DND-41 (cell line): ENCODE measurements around the gene TMEM45A.
"Not testable (repeated sequence)": the region's sequence is repeated elsewhere in the genome, so short reads cannot be mapped to it uniquely, and the experiment has no call there.

Experiments
- ATAC-seq: fragments of 200-7000 bp; cut with Tn5 transposase; 3 replicates; pipeline ENCODE4 v1.9.1; 2021; ENCODE audit warnings: low read depth; ENCODE audit not compliant: insufficient read depth
- DNase-seq: peaks from one replicate; pipeline ENCODE4 v3.0.0-alpha.2; 2020
- H2AFZ ChIP-seq: 2 replicates; pipeline ENCODE4 v1.6.0; 2012; ENCODE audit warnings: low read depth, low read length
- H3K27ac ChIP-seq: 2 replicates; pipeline ENCODE4 v1.5.1; 2012; ENCODE audit warnings: low read length, inconsistent platforms
- H3K27me3 ChIP-seq: fragments of 200-600 bp; sonication (generic); 2 replicates; pipeline ENCODE4 v1.6.0; 2012; ENCODE audit warnings: low read length, mild to moderate bottlenecking, inconsistent platforms; ENCODE audit not compliant: insufficient read depth, poor library complexity
- H3K36me3 ChIP-seq: 2 replicates; pipeline ENCODE4 v1.5.1; 2012; ENCODE audit warnings: low read length, inconsistent platforms; ENCODE audit not compliant: insufficient read depth
- H3K4me1 ChIP-seq: 2 replicates; pipeline ENCODE4 v1.5.1; 2012; ENCODE audit warnings: mild to moderate bottlenecking, low read length; ENCODE audit not compliant: insufficient read depth
- H3K4me2 ChIP-seq: 2 replicates; pipeline ENCODE4 v1.6.0; 2012; ENCODE audit warnings: mild to moderate bottlenecking, moderate library complexity, low read length, inconsistent platforms; ENCODE audit not compliant: insufficient read depth
- H3K4me3 ChIP-seq, 2 experiments: fragments of 200-600 bp in 1 of 2; shearing (Covaris generic) in 1 of 2; 2 replicates each; pipeline ENCODE4 v1.5.1; 2012 to 2016; ENCODE audit warnings: inconsistent platforms in 2 of 2, low read length in 2 of 2, mild to moderate bottlenecking in 2 of 2, low read depth in 1 of 2, moderate library complexity in 1 of 2
- H3K79me2 ChIP-seq: 2 replicates; pipeline ENCODE4 v1.6.0; 2012; ENCODE audit warnings: low read length, inconsistent platforms; ENCODE audit not compliant: insufficient read depth
- H3K9ac ChIP-seq: 2 replicates; pipeline ENCODE4 v1.6.0; 2012; ENCODE audit warnings: low read depth, mild to moderate bottlenecking, inconsistent platforms, low read length, moderate library complexity
- H3K9me3 ChIP-seq: 2 replicates; pipeline ENCODE4 v1.5.1; 2012; ENCODE audit warnings: low read length, moderate library complexity, mild to moderate bottlenecking, inconsistent platforms; ENCODE audit not compliant: insufficient read depth, severe bottlenecking
- H4K20me1 ChIP-seq: 2 replicates; pipeline ENCODE4 v1.6.0; 2012; ENCODE audit warnings: low read length; ENCODE audit not compliant: insufficient read depth
- CTCF ChIP-seq: IDR thresholded peaks from 2 replicates; pipeline ENCODE4 v1.5.1; 2012; ENCODE audit warnings: borderline replicate concordance, low read length, moderate library complexity, mild to moderate bottlenecking; ENCODE audit not compliant: poor library complexity, severe bottlenecking; ENCODE audit errors: extremely low read depth
- EZH2 ChIP-seq: IDR thresholded peaks from 3 replicates; pipeline ENCODE4 v1.6.1; 2012; ENCODE audit warnings: borderline replicate concordance, low read depth, mild to moderate bottlenecking, moderate library complexity, low read length, inconsistent platforms; ENCODE audit not compliant: severe bottlenecking

Gene TMEM45A

DNA sequence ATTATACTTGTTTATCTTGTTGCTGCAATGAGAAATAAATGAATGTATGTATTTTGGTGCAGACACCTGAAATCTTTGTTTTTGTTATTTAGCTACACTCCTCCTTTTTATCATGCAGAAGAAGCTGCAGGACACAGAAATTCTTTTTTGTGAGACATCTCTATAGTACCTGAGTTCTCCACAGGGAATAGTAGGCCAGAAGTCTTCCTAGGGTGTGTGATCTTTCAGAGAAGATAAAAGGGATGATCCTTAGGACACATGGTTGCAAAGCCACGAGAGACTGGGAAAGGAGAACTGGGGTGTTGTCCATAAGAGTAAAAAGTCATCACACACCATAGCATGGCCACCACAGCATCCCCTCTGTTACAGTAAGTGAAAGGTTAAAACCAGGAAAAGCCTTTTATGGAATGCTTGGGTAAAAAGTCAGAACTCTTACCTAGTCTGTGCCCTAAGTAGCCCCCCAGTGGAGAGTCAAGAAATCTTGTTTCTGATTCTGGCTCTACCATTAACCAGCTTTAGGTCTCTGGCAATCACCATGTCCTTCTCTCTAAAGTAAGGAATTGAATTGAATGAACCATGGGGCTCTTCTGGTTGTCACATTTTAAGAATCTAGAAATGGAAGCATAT, 85.1 kb downstream of the TMEM45A start:
- no peaks in the 10 kb centered on the region for H3K9me3 ChIP-seq
- no peaks in the 10 kb centered on the region for H3K36me3 ChIP-seq
- no peak overlapping the region for H3K27ac ChIP-seq
- ATAC-seq (no peak), DNase-seq (no peak)
- H3K4me1 ChIP-seq: no peaks in the 10 kb centered on the region
- H4K20me1 ChIP-seq: no peaks in the 10 kb centered on the region
- H3K9ac ChIP-seq: no peak overlapping the region
- H3K4me3 ChIP-seq: no peak overlapping the region
- H3K79me2 ChIP-seq: no peaks in the 10 kb centered on the region
- no peak for TF ChIP-seq EZH2
- no peak for TF ChIP-seq CTCF
- H3K27me3 ChIP-seq: no peaks in the 10 kb centered on the region
- H2AFZ ChIP-seq: no peak overlapping the region
- no peak overlapping the region for H3K4me2 ChIP-seq

DNA sequence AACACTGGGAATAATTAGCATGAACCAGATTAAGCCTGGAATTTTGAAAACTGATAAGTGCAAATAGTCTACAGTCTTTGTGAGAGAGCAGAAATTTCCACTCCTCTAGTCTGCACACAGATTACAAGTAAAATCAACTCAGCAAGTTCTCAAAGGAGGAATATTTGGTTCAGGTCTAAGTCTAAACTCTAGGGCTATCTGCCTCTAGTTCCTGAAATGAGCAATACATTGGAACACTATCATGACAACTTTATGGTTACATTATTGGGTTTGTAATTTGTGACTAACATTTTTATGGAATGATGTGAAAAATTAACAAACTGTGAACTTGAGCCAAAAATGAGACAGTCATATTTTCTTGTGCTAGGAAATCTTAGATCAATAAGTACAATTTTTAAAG, 86.2 kb downstream of the TMEM45A start:
- DNase-seq (no peak), ATAC-seq (no peak)
- Histone ChIP-seq H3K27ac (no peak overlapping the region), H3K4me1 (no peaks in the 10 kb centered on the region), H3K4me3 (no peak overlapping the region), H3K9ac (no peak overlapping the region), H4K20me1 (no peaks in the 10 kb centered on the region), H3K9me3 (no peaks in the 10 kb centered on the region), H3K27me3 (no peaks in the 10 kb centered on the region), H3K79me2 (no peaks in the 10 kb centered on the region), H3K36me3 (no peaks in the 10 kb centered on the region), H2AFZ (no peak overlapping the region), H3K4me2 (no peak overlapping the region)
- TF ChIP-seq EZH2 (no peak), CTCF (no peak)

DNA sequence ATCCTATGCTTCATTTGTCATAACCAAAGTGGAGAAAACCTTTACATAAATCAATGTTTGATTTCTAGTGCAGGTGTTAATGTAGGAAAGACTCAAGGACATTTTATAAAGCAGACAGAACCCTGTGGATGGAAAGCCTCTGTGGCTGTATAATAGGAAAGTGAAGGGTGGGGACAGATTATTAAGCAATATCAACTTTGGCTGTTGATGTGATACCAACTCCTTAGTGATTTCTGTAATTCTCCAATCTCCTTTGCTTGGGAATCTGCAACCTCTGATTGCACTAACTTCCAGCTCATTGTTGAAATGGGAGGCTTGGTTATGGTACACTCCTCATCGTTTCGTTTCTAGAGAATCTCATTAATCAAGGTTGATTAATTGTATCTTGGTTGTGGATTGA, 87.7 kb downstream of the TMEM45A start:
- no peak overlapping the region for H3K9ac ChIP-seq
- no peaks in the 10 kb centered on the region for H3K27me3 ChIP-seq
- no peak for ATAC-seq
- H4K20me1 ChIP-seq: no peaks in the 10 kb centered on the region
- no peak overlapping the region for H3K4me3 ChIP-seq
- no peak overlapping the region for H3K4me2 ChIP-seq
- no peak for DNase-seq
- no peak for TF ChIP-seq EZH2
- no peak for TF ChIP-seq CTCF
- H2AFZ ChIP-seq: no peak overlapping the region
- H3K9me3 ChIP-seq: no peaks in the 10 kb centered on the region
- H3K27ac ChIP-seq: no peak overlapping the region
- H3K4me1 ChIP-seq: no peaks in the 10 kb centered on the region
- no peaks in the 10 kb centered on the region for H3K36me3 ChIP-seq
- H3K79me2 ChIP-seq: no peaks in the 10 kb centered on the region

DNA sequence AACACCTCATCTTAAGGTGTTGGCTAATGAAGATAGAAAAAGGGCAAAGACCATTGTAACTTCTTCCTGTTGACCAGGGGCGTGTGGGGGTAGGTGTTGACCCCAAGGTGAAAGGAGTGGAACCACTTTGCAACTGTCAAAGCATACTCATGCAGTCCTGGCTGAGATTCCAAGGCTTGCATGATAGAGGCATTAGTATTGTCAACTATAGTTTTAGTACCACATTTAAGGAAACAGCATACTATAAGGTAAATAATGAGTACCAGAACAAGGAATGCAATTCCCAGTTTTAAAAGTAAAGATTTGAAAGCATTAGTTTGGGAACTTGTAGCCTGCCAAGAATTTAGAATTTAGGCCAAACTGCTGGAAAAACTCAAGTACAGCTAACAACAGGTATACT, 89.2 kb downstream of the TMEM45A start:
- no peaks in the 10 kb centered on the region for H3K36me3 ChIP-seq
- no peaks in the 10 kb centered on the region for H3K79me2 ChIP-seq
- no peaks in the 10 kb centered on the region for H4K20me1 ChIP-seq
- H3K4me3 ChIP-seq: no peak overlapping the region
- DNase-seq (no peak), ATAC-seq (no peak)
- no peaks in the 10 kb centered on the region for H3K9me3 ChIP-seq
- H3K27me3 ChIP-seq: no peaks in the 10 kb centered on the region
- TF ChIP-seq CTCF (no peak), EZH2 (no peak)
- no peak overlapping the region for H3K9ac ChIP-seq
- H3K4me1 ChIP-seq: no peaks in the 10 kb centered on the region
- H3K27ac ChIP-seq: no peak overlapping the region
- no peak overlapping the region for H2AFZ ChIP-seq
- H3K4me2 ChIP-seq: no peak overlapping the region

DNA sequence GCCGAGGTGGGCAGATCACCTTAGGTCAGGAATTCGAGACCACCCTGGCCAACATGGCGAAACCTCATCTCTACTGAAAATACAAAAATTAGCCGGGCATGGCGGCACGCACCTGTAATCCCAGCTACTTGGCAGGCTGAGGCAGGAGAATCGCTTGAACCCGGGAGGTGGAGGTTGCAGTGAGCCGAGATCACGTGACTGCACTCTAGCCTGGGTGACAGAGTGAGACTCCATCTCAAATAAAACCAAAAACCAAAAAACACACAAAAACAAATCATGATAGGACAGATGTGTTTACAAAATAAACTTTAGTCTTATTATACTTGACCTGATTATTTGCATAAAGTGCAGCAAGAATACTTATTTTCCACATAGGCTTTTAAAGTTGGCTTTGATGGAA, 89.7 kb downstream of the TMEM45A start:
- H3K9me3 ChIP-seq, H2AFZ ChIP-seq, DNase-seq, H3K27me3 ChIP-seq, H3K79me2 ChIP-seq, H3K4me3 ChIP-seq, H3K9ac ChIP-seq, H4K20me1 ChIP-seq, ATAC-seq, H3K4me2 ChIP-seq, H3K36me3 ChIP-seq, H3K27ac ChIP-seq, H3K4me1 ChIP-seq: not testable (repeated sequence)
